HepG2 (cell line): Measurements from ENCODE around the gene ABCA3. TPM values are rescaled to one million over a fixed set of nuclear protein-coding genes. Genes with fewer than 3 reads are reported as not detected.
A peak's percentile ranks its signal among the peaks of the same experiment; 100 is the strongest.

ENCODE experiments used
- AHDC1 ChIP-seq: sonication (generic); formaldehyde crosslinking; IDR thresholded peaks from 2 replicates; pipeline ENCODE4 v1.5.1; 2020; ENCODE audit warnings: mild to moderate bottlenecking, missing genetic modification reagents, borderline replicate concordance
- BCLAF1 ChIP-seq: fragments of 450-650 bp; IDR thresholded peaks from 2 replicates; pipeline ENCODE4 v1.6.1; 2017; ENCODE audit warnings: mild to moderate bottlenecking
- GFI1 ChIP-seq: sonication (generic); formaldehyde crosslinking; IDR thresholded peaks from 2 replicates; pipeline ENCODE4 v1.5.0; 2020; ENCODE audit warnings: missing genetic modification reagents, mild to moderate bottlenecking, borderline replicate concordance
- MAZ ChIP-seq, 2 experiments: sonication (generic) in 1 of 2; formaldehyde crosslinking in 1 of 2; IDR thresholded peaks; 2 replicates each; pipeline versions ENCODE4 v1.5.0 to v1.6.1; 2012 to 2020; ENCODE audit warnings: low read depth in 2 of 2, mild to moderate bottlenecking in 2 of 2, borderline replicate concordance in 1 of 2, improper control_type of control experiment in 1 of 2, low read length in 1 of 2, missing genetic modification reagents in 1 of 2, moderate library complexity in 1 of 2
- MYC ChIP-seq: sonication (generic); formaldehyde crosslinking; IDR thresholded peaks from 2 replicates; pipeline ENCODE4 v1.9.0; 2021; ENCODE audit warnings: missing genetic modification reagents, borderline replicate concordance
- NFYC ChIP-seq: IDR thresholded peaks from 2 replicates; pipeline ENCODE4 v1.6.1; 2016; ENCODE audit warnings: missing genetic modification reagents, missing compliant biosample characterization
- NR2C2 ChIP-seq: sonication (generic); formaldehyde crosslinking; IDR thresholded peaks from 2 replicates; pipeline ENCODE4 v1.4.0; 2020; ENCODE audit warnings: missing genetic modification reagents, mild to moderate bottlenecking, moderate library complexity, borderline replicate concordance
- PAXIP1 ChIP-seq: sonication (generic); formaldehyde crosslinking; conservative IDR thresholded peaks from 2 replicates; pipeline ENCODE4 v1.4.0; 2020; ENCODE audit warnings: mild to moderate bottlenecking, missing genetic modification reagents, moderate library complexity
- ZNF543 ChIP-seq: sonication (generic); formaldehyde crosslinking; IDR thresholded peaks from 2 replicates; pipeline ENCODE4 v1.4.0; 2020; ENCODE audit warnings: mild to moderate bottlenecking, missing genetic modification reagents
- ZNF770 ChIP-seq: sonication (generic); formaldehyde crosslinking; IDR thresholded peaks from 2 replicates; pipeline ENCODE4 v1.5.0; 2020; ENCODE audit warnings: mild to moderate bottlenecking, missing genetic modification reagents
- ZSCAN31 ChIP-seq: sonication (generic); formaldehyde crosslinking; IDR thresholded peaks from 2 replicates; pipeline ENCODE4 v1.5.0; 2020; ENCODE audit warnings: low read depth, mild to moderate bottlenecking, missing genetic modification reagents
- polyA plus RNA-seq, 8 experiments: library from polyadenylated mRNA; depleted of rRNA in 3 of 8; stranded (reverse) in 7 of 8; unstranded in 1 of 8; fragments of >200 nt; fragmentation: Illumina TruSeq in 4 of 8; extraction: Trizol in 4 of 8; gene quantifications; 2 replicates each; pipeline versions ENCODE4 v1.2.1 to v1.2.3, GENCODE V29; 2011 to 2016; ENCODE audit warnings: low read depth in 4 of 8, missing spikeins in 1 of 8, mixed read lengths in 1 of 8; ENCODE audit not compliant: insufficient read depth in 1 of 8
- total RNA-seq, 5 experiments: library from RNA; depleted of rRNA; stranded (reverse); fragments of >200 nt; fragmentation: Illumina TruSeq; extraction: Trizol; gene quantifications; 2 replicates each; pipeline ENCODE4 v1.2.3, GENCODE V29; 2016; ENCODE audit warnings: low read depth in 1 of 5

The ABCA3 gene
- total and polyA plus RNA-seq, 2 of the 13 experiments (the other 11 are each of a cell fraction or from before 2014, with no cell fraction given), result 0.60 to 1.5 TPM

DNA sequence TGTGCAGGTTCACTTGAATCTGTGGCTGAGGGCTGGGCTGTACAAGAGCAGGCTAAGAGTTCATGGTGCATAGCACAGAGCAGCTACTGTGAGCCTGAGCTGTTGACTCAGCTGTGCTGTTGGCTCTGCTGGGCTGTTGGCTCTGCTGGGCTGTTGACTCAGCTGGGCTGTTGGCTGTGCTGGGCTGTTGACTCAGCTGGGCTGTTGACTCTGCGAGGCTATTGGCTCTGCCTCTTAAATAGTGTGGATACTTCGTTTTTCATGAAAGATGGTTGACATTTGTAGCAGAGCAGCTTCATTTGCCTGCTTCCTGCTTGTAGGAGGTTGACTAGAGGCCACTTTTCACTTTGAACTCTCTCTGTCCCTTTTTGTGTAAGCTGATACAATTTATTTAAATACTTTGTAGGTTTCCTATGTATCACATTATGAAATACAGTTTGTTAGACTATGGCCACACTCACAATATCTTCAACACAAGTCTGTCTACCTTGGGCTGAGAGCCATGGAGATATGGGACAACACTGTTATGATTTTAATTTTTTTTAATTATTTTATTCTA is 48.4 kb upstream of the ABCA3 start (continued):
- TF ChIP-seq AHDC1, result peak; percentile 69; the same call in 1 of the 2 replicates
- TF ChIP-seq NR2C2 (CRISPR knock-in tag), result no peak
- TF ChIP-seq BCLAF1, result no peak
- TF ChIP-seq MAZ (IDR thresholded peaks at IDR 0.05; ENCODE audit: borderline replicate concordance, low read depth, low read length), result peak; percentile 28; the same call in 1 of the 2 replicates
- no peak for TF ChIP-seq MAZ (CRISPR knock-in tag; IDR thresholded peaks at IDR 0.05; ENCODE audit: low read depth)
- peak; percentile 44; the same call in 1 of the 2 replicates for TF ChIP-seq GFI1 (CRISPR knock-in tag)
- 0 out of 2 replicates have a peak, but pooled peaks have one; percentile 22 for TF ChIP-seq ZNF770 (CRISPR knock-in tag)
- peak; percentile 41; the same call in 1 of the 2 replicates for TF ChIP-seq ZSCAN31 (CRISPR knock-in tag)
- TF ChIP-seq NFYC (CRISPR knock-in tag), result peak; percentile 32; the same call in 1 of the 2 replicates
- TF ChIP-seq MYC, result peak; percentile 47; the same call in 1 of the 2 replicates
- peak; percentile 80 for TF ChIP-seq PAXIP1 (CRISPR knock-in tag)
- 0 out of 2 replicates have a peak, but pooled peaks have one; percentile 35 for TF ChIP-seq ZNF543 (CRISPR knock-in tag)
